Motor neuron (in vitro differentiated cells): ENCODE measurements around the gene FAM163A. TPM values are rescaled to one million over a fixed set of nuclear protein-coding genes. Genes with fewer than 3 reads are reported as not detected.

Experiments used
- ATAC-seq, 8 experiments: fragments of 200-7000 bp; cut with Tn5 transposase; replicated peaks in 6 of 8; 2 replicates each; pipeline ENCODE4 v1.8.0; 2021; ENCODE audit warnings: mild to moderate bottlenecking in 8 of 8, moderate library complexity in 8 of 8
- H3K27ac ChIP-seq, 2 donors: fragments of 250-450 bp; sonication (Bioruptor Pico); 2 replicates each; pipeline ENCODE4 v1.9.0; 2021; ENCODE audit warnings: antibody characterized with exemption in 2 of 2, mild to moderate bottlenecking in 2 of 2, moderate library complexity in 1 of 2
- H3K4me1 ChIP-seq, 2 donors: fragments of 250-450 bp; sonication (Bioruptor Pico); replicated peaks in 1 of 2; 2 replicates each; pipeline ENCODE4 v1.6.1; 2021; ENCODE audit warnings: antibody characterized with exemption in 2 of 2, mild to moderate bottlenecking in 2 of 2, moderate library complexity in 1 of 2
- H3K4me3 ChIP-seq, 5 donors: fragments of 250-450 bp; sonication (Bioruptor Pico); 2 replicates each; pipeline ENCODE4 v1.9.0; 2021; ENCODE audit warnings: antibody characterized with exemption in 5 of 5, mild to moderate bottlenecking in 5 of 5, moderate library complexity in 4 of 5
- WGBS, 10 experiments: fragments of 450-650 bp; shearing (Covaris generic); methylation state at CpG; one replicate each; pipeline ENCODE4 v1.0.0; 2022; 5-methylcytosine and 5-hydroxymethylcytosine counted together
- in situ Hi-C, 9 experiments: fragments of 400-800 bp; cut with MboI; loops; one replicate each; pipeline ENCODE4 v1.15.0; 2021; ENCODE audit warnings: low sequenced_read_pairs in 9 of 9, low pct_unique_long_range_greater_than_20kb in 2 of 9; ENCODE audit not compliant: unreplicated experiment in 9 of 9
- total RNA-seq, 8 experiments: library from RNA; unstranded; fragments of 300-600 nt; gene quantifications; 2 replicates each; pipeline versions ENCODE4 v1.2.3 to v1.2.4, GENCODE V29; 2022

The FAM163A gene
- total RNA-seq, 8 experiments from 2014 or later = 0.13 to 4.8 (median 1.6) TPM

DNA sequence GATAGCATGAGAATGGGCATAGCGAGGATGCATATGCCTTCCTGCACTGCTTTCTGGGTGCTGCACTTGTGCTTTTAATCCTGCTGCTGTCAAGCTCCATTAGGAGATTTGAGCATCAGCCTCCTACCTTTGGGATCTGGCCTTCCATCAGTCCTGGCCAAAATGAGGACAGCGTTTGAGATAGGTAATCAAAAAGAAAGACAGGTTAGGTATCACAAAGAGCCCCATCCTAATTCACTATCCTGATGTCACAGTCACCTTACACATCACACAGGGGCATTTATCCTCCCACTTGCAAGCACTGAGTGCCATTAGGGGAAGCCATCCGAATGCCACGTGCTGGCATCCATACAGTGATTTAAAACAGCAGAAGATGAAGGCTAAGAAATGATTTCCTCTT lies 13.2 kb upstream of the FAM163A start:
- ATAC-seq = no peak
- Histone ChIP-seq H3K27ac (no peak overlapping the region), H3K4me3 (no peak overlapping the region), H3K4me1 (peaks cover 0 to 4% of the 10 kb centered on the region in 2 donors)
- 0 to 100% (median 75%) methylated on average over 1 to 4 of the region's 4 CpGs for WGBS, 10 experiments
- in situ Hi-C loops = no loop called here

GRCh38 chr1:179731643-179732042 lies 11.4 kb upstream of the FAM163A start:
- no peak overlapping the region for H3K27ac ChIP-seq
- H3K4me3 ChIP-seq = no peak overlapping the region
- 38 to 100% (median 72%) methylated on average over 3 to 4 of the region's 4 CpGs; no CpG with 5 or more reads in 2 of the 10 experiments for WGBS, 10 experiments
- peaks cover 0 to 4% of the 10 kb centered on the region in 2 donors for H3K4me1 ChIP-seq
- ATAC-seq = no peak
- in situ Hi-C loops = no loop called here

DNA sequence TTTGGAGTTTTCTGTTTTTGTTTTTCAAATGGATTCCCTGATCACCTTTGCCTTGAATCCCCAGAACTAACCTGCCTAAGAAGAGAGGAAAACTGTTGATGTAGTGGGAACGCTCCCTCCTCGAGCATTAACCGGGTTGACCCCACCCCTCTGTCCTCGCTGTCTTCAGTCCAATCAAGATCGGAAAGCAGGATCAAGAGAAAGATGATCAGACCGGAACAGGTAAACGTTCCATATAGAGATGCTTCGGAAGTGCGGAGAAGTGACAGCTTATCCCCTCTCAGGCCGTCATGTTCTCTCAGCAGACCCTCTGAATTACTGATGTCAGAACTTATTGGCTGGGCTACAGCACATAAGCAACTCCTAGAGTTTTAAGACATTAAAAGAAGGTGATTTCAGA lies 800 bp upstream of the FAM163A start:
- H3K4me3 ChIP-seq = peak overlapping the region in 2 of 5 donors; percentile 37 to 39
- 0 to 67% (median 36%) methylated on average over 1 to 10 of the region's 10 CpGs for WGBS, 10 experiments
- peaks cover 0 to 7% of the 10 kb centered on the region in 2 donors for H3K4me1 ChIP-seq
- H3K27ac ChIP-seq = no peak overlapping the region
- in situ Hi-C loops = no loop called here
- ATAC-seq = no peak

DNA sequence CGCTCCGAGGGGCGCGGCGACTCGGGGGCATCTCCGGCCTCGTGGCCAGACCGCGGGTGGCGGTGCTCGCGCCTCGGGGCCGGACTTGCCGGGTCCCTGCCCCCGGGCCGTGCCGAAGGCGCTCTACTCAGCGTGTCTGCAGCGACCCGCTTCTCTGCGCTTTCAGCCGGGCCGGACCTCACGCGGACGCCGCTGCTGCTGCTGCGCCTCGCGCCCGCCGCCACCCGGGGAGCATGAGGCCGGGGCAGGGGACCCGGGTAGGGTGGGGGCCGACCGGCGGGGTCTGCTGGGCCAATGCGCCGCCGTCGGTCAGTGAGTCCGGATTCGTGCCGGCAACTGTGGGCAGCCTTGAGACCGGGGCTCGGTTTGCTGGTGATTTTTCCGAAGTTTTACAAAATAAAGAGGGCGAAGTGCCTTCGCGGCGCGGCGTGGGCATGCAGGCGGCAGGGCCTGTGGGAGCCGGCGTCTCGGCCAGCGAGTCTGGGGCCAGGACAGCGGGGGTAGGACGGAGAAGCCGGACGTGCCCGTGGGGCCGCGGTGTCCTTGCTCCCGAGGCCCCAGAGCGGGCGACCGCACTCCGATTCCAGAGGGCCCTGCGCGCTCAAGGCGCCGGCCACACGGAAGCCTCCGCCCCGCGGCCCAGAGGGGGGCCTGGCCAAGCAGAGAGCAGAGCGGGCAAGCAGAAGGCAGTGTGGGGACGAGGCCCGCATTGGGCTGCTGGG lies 749 bp downstream of the FAM163A start:
- ATAC-seq = peak in 6 of 8 experiments; percentile 47 to 63 (median 54)
- Histone ChIP-seq H3K4me1 (peaks cover 0 to 7% of the 10 kb centered on the region in 2 donors), H3K27ac (no peak overlapping the region), H3K4me3 (peak overlapping the region; percentile 34 to 39 (median 37))
- WGBS, 10 experiments = 0 to 5% (median 1%) methylated on average over 8 to 22 of the region's 85 CpGs; no CpG with 5 or more reads in 7 of the 10 experiments
- in situ Hi-C loops = no loop called here

- 30 to 82% (median 69%) methylated on average over 2 to 11 of the region's 37 CpGs; no CpG with 5 or more reads in 6 of the 10 experiments for WGBS, 10 experiments
- Histone ChIP-seq H3K4me3 (peak overlapping the region in 4 of 5 donors; percentile 34 to 37 (median 36)), H3K4me1 (peaks cover 0 to 7% of the 10 kb centered on the region in 2 donors), H3K27ac (no peak overlapping the region)
- in situ Hi-C loops = no loop called here
- no peak for ATAC-seq
Measured at GRCh38 chr1:179744401-179745130, 1.5 kb downstream of the FAM163A start.

DNA sequence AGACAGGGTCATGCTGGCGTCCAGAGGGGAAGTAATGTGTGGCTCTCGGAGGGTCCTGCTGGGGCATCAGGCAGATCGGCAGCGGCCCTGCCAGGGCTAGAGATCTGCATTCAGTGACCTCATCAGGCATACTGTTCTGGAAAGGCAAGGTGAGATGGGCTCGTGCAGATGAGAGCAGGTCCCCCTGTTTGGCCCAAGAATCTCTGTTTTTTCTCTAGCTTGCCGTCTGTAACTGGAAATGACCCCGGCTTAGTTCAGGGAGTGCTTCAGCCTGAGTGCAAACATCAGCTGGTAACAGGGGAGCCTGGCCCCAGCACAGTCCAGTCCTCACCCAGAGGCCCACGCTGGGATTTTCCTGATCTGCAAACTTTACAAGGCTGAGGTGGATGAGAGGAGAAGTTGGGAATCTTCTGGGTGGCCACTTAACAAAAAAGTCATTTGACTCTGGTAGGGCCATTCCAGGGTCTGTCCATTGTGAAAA lies 2.1 kb downstream of the FAM163A start:
- no peak overlapping the region for H3K27ac ChIP-seq
- H3K4me3 ChIP-seq = no peak overlapping the region
- peaks cover 0 to 7% of the 10 kb centered on the region in 2 donors for H3K4me1 ChIP-seq
- no peak for ATAC-seq
- in situ Hi-C loops = no loop called here
- 7 to 92% (median 63%) methylated on average over 1 to 8 of the region's 8 CpGs; no CpG with 5 or more reads in 3 of the 10 experiments for WGBS, 10 experiments

DNA sequence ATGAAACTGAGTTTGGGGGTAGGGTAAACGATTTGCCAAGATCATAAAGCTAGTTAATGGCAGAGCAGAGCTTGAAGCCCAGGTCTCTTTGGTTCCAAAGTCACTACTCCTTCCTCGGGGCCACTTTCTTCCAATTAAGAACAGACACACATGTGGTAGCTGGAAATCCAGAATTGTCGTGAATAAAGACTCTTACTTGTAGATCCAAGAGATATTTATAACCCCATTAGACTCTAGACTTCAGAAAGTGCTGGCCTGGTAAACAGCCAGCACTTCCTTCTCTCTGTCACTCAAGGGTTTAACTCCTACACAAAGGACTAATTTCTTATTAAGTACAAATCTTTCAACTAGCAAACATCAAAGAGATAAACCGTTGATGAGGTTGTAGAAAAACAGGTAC lies 2.7 kb downstream of the FAM163A start:
- in situ Hi-C loops = no loop called here
- Histone ChIP-seq H3K27ac (no peak overlapping the region), H3K4me3 (no peak overlapping the region), H3K4me1 (peaks cover 0 to 7% of the 10 kb centered on the region in 2 donors)
- ATAC-seq = no peak
- WGBS, 10 experiments = 0 to 91% (median 66%) methylated on average over 1 to 4 of the region's 4 CpGs

DNA sequence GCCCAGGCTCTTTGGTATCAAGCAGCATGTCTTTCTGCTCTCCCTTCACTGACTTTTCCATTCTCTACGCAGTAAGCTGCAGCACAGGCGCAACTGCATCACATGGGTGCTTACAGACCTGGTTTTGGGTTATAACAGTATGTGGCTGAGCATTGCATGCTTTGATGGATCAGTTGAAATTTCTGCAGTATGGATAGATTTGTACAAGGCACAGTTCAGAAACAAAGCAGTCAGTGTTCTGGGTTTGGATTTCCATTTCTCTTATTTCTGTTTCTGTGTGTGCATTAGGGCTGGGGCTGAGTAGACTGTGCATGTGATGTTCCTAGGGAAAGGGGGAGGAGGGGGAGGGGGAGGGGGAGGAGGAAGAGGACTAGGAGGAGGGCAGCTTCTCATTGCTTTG lies 4.5 kb downstream of the FAM163A start:
- 0 to 100% (median 86%) methylated on average over 1 to 2 of the region's 2 CpGs; no CpG with 5 or more reads in 3 of the 10 experiments for WGBS, 10 experiments
- Histone ChIP-seq H3K4me1 (peaks cover 0 to 7% of the 10 kb centered on the region in 2 donors), H3K4me3 (no peak overlapping the region), H3K27ac (no peak overlapping the region)
- in situ Hi-C loops = no loop called here
- no peak for ATAC-seq

- WGBS, 10 experiments = 7 to 79% (median 65%) methylated on average over 2 to 4 of the region's 4 CpGs; no CpG with 5 or more reads in 1 of the 10 experiments
- Histone ChIP-seq H3K4me3 (no peak overlapping the region), H3K4me1 (peaks cover 0 to 7% of the 10 kb centered on the region in 2 donors), H3K27ac (no peak overlapping the region)
- in situ Hi-C loops = no loop called here
- no peak for ATAC-seq
Measured at GRCh38 chr1:179748772-179749171, 5.7 kb downstream of the FAM163A start.

GRCh38 chr1:179750630-179751029 lies 7.5 kb downstream of the FAM163A start:
- Histone ChIP-seq H3K4me1 (no peaks in the 10 kb centered on the region), H3K27ac (no peak overlapping the region), H3K4me3 (no peak overlapping the region)
- WGBS, 10 experiments = 0 to 60% (median 33%) methylated on average over 1 of the region's 1 CpG; no CpG with 5 or more reads in 5 of the 10 experiments
- in situ Hi-C loops = no loop called here
- ATAC-seq = no peak

- Histone ChIP-seq H3K27ac (no peak overlapping the region), H3K4me3 (no peak overlapping the region), H3K4me1 (no peaks in the 10 kb centered on the region)
- in situ Hi-C loops = no loop called here
- ATAC-seq = no peak
Measured at GRCh38 chr1:179753061-179753460, 10.0 kb downstream of the FAM163A start.

- WGBS, 10 experiments = 43 to 100% (median 80%) methylated on average over 1 to 4 of the region's 4 CpGs; no CpG with 5 or more reads in 1 of the 10 experiments
- in situ Hi-C loops = no loop called here
- H3K27ac ChIP-seq = no peak overlapping the region
- peak in 1 of 8 experiments; percentile 31 for ATAC-seq
- H3K4me3 ChIP-seq = no peak overlapping the region
- H3K4me1 ChIP-seq = no peaks in the 10 kb centered on the region
Measured at GRCh38 chr1:179754041-179754624, 11.0 kb downstream of the FAM163A start.

GRCh38 chr1:179757933-179758332 lies 14.8 kb downstream of the FAM163A start:
- Histone ChIP-seq H3K4me3 (no peak overlapping the region), H3K27ac (no peak overlapping the region), H3K4me1 (peaks cover 3 to 24% of the 10 kb centered on the region in 2 donors)
- in situ Hi-C loops = no loop called here
- ATAC-seq = no peak
- 7 to 96% (median 72%) methylated on average over 2 to 4 of the region's 4 CpGs; no CpG with 5 or more reads in 1 of the 10 experiments for WGBS, 10 experiments
